Activated CD4-positive, alpha-beta T cell treated with anti-CD3 and anti-CD28 coated beads for 1 hour (primary cell): Measurements from ENCODE around the gene CX3CL1.
"Not testable (repeated sequence)": the region's sequence is repeated elsewhere in the genome, so short reads cannot be mapped to it uniquely, and the experiment has no call there.

ENCODE experiments used
- DNase-seq: peaks from one replicate; pipeline ENCODE4 v3.0.0-alpha.2; 2020

The CX3CL1 gene

GRCh38 chr16:57383276-57384247, 11.3 kb downstream of the CX3CL1 start:
- no peak for DNase-seq

- no peak for DNase-seq
These were observed 12.2 kb downstream of the CX3CL1 start for GRCh38 chr16:57384248-57385070.

- no peak for DNase-seq
These were observed 12.8 kb downstream of the CX3CL1 start for GRCh38 chr16:57385083-57385482.

GRCh38 chr16:57386381-57386951, 14.2 kb downstream of the CX3CL1 start:
- DNase-seq: no peak

- DNase-seq: no peak
These were observed 15.5 kb downstream of the CX3CL1 start for GRCh38 chr16:57387598-57388354.

- DNase-seq: no peak
These were observed 16.2 kb downstream of the CX3CL1 start for GRCh38 chr16:57388359-57389086.

GRCh38 chr16:57389087-57389468, 16.8 kb downstream of the CX3CL1 start:
- no peak for DNase-seq

- no peak for DNase-seq
These were observed 18.5 kb downstream of the CX3CL1 start for GRCh38 chr16:57390636-57391295.

- no peak for DNase-seq
These were observed 19.0 kb downstream of the CX3CL1 start for GRCh38 chr16:57391300-57391699.

- DNase-seq: no peak
These were observed 19.4 kb downstream of the CX3CL1 start for GRCh38 chr16:57391708-57392107.

- no peak for DNase-seq
These were observed 20.4 kb downstream of the CX3CL1 start for GRCh38 chr16:57392694-57393093.

GRCh38 chr16:57394444-57394843, 22.2 kb downstream of the CX3CL1 start:
- DNase-seq: no peak

- no peak for DNase-seq
These were observed 22.7 kb downstream of the CX3CL1 start for GRCh38 chr16:57395026-57395425.

- no peak for DNase-seq
These were observed 24.5 kb downstream of the CX3CL1 start for GRCh38 chr16:57396786-57397185.

GRCh38 chr16:57397493-57397892, 25.2 kb downstream of the CX3CL1 start:
- not testable (repeated sequence) for DNase-seq

GRCh38 chr16:57401943-57402640, 29.8 kb downstream of the CX3CL1 start:
- no peak for DNase-seq

- DNase-seq: no peak
These were observed 31.9 kb downstream of the CX3CL1 start, which contains the start of gene CCL17 for GRCh38 chr16:57403965-57404817. Gene CCL17 (plus strand): TSS chr16:57404767. CDS start chr16:57413933, 9,166 bp downstream.

- DNase-seq: no peak
These were observed 32.8 kb downstream of the CX3CL1 start for GRCh38 chr16:57405097-57405496.

- no peak for DNase-seq
These were observed 34.6 kb downstream of the CX3CL1 start for GRCh38 chr16:57406881-57407280.
